COLO668 (cell line): ENCODE measurements around the gene SLC43A3.

Experiments used
- DNase-seq: peaks from one replicate; lab custom pipeline; 2025; ENCODE audit not compliant: unreplicated experiment; lab: John Stamatoyannopoulos, UW

SLC43A3 gene

DNA sequence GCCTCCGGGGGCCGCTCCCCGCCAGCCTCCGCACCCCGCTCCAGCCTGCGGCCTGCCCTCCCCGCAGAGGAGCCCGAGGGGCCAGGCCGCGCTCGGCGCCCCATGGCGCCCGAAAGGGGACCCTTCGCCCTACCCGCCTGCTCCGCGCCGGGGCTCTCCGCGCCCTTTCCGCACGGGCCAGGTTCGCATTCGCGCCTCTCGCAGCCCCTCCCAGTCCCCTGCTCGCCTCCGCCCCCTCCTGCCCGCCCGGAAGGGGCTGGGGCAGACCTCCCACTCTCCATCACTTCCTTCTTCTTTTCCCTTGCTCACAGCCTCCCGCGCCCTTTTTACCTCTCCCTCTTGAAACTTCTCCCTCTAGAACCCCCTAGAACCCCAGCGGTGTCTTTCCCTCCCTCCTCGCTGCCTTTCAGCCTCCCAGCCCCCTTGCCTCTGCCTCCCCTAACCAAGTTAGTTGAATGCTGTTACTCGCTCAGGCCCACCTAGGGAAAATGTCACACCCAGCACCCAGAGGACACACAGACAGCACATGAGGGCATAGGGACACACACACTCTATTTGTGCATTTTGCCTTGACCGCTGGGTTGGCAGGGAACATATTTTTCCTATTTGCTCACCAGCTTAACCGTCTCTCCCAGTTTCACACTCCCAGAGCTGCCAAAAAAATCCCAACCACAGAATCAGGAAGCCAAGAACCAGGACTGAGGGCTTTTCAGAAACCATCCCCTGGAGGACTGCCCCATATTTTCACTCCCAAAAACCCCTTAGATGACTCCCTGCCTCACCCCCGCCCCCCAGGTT, at the start of gene SLC43A3:
SLC43A3 (minus strand) TSS at position 193 of the 798 bp plus-strand sequence. CDS start 949 bp downstream, outside the sequence.
- DNase-seq, result peak; percentile 34

DNA sequence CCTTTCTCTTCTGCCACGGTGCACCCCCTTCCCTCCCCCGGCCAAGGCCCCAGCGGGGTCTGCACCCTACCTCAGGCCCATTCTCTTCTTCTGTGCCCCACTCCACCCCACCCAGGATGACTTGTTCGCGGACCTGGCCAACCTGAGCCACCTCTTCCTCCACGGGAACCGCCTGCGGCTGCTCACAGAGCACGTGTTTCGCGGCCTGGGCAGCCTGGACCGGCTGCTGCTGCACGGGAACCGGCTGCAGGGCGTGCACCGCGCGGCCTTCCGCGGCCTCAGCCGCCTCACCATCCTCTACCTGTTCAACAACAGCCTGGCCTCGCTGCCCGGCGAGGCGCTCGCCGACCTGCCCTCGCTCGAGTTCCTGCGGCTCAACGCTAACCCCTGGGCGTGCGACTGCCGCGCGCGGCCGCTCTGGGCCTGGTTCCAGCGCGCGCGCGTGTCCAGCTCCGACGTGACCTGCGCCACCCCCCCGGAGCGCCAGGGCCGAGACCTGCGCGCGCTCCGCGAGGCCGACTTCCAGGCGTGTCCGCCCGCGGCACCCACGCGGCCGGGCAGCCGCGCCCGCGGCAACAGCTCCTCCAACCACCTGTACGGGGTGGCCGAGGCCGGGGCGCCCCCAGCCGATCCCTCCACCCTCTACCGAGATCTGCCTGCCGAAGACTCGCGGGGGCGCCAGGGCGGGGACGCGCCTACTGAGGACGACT, 49.3 kb upstream of the SLC43A3 start:
- DNase-seq, result no peak

GRCh38 chr11:57475671-57476046, 48.7 kb upstream of the SLC43A3 start:
- DNase-seq, result no peak

- no peak for DNase-seq
These were observed 48.3 kb upstream of the SLC43A3 start for GRCh38 chr11:57475191-57475590.

- DNase-seq, result no peak
These were observed 47.8 kb upstream of the SLC43A3 start for GRCh38 chr11:57474803-57475115.

DNA sequence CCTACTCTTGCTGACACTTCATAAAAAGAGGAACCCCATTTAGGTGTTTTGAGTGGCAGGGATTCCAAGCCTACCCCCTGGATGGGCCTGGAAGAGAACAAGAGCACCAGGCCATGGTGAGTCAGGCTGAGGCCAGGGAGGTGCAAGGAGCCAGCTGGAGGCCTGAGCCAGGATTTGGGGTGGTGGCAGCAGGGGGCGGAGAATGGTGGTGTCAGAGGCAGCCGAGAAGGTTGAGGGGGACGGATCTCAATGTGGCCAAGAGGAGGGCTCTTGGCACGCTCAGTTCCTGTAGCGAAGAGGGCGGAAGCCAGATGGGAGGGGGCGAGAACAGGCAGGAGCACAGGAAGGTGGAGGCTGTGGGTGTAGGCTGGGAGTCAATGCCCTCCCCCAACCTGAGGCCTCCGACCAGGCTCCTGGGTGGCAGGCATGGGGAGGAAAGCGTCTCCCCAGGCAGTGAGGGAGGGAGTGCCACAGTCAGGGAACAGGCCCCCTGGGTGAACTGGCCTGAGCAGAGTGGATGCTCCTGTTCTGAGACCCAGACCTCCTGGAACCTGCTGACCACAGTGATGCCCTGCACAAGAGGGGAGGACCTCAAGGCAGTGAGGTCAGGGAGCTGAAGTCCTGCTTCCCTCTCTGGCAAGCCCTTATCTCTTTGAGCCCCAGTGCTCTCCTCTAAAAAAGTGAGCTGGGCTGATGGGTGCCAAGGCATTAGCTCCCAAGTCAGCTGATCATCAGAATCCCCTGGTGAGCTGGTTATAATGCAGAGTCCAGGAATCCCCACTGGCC, 47.3 kb upstream of the SLC43A3 start:
- no peak for DNase-seq

GRCh38 chr11:57473285-57473841, 46.4 kb upstream of the SLC43A3 start:
- DNase-seq, result no peak

DNA sequence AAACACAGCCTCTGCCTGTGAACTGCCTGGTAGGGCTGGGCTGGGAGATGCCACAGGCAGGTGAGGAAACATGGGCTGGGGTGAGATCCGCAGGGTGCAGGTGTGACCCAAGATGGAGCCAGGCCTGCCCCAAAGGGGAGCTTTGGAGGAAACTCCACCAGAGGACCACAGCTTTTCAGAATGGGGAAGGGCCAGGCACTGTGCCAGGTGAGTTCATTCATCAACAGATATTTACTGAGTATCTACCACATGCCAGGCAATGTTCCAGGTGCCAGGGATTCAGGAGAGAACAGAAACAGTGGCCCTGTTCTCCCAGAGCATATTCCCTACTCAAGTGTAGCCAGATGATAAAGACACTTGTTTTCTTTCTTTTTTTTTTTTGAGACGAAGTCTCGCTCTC, 44.6 kb upstream of the SLC43A3 start:
- DNase-seq, result peak; percentile 73

DNA sequence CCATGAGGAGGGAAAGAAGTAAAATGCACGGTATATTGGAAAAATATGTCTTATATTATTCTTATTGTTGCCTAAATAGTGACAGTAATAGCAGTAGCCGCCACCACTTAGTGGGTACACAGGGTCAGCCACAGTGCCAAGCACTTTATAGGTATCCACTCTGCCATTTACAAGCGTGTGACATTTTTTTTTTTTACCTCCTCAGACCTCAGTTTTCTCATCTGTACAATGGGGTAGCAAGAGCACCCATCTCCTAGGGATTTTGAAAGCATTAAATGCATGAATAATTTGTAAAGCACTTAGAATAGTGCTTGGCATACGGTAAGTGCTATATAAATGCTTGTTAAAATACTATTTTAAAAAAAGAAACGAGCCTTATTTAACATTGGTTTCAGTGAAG, 42.3 kb upstream of the SLC43A3 start:
- no peak for DNase-seq

- DNase-seq, result no peak
These were observed 41.4 kb upstream of the SLC43A3 start for GRCh38 chr11:57468276-57468675.

DNA sequence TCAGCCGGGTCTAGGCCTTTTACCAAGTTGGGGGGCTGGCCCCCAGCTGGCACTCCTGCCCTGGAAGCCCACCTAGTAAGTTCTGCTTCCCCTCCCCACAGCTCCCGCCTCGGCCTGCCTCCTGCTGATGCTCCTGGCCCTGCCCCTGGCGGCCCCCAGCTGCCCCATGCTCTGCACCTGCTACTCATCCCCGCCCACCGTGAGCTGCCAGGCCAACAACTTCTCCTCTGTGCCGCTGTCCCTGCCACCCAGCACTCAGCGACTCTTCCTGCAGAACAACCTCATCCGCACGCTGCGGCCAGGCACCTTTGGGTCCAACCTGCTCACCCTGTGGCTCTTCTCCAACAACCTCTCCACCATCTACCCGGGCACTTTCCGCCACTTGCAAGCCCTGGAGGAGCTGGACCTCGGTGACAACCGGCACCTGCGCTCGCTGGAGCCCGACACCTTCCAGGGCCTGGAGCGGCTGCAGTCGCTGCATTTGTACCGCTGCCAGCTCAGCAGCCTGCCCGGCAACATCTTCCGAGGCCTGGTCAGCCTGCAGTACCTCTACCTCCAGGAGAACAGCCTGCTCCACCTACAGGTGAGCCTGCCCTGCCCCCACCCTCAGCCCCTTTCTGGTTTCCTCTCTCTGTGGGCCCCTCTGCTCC, 40.7 kb upstream of the SLC43A3 start:
- peak; percentile 36 for DNase-seq

- DNase-seq, result no peak
These were observed 39.8 kb upstream of the SLC43A3 start for GRCh38 chr11:57466680-57467079.

DNA sequence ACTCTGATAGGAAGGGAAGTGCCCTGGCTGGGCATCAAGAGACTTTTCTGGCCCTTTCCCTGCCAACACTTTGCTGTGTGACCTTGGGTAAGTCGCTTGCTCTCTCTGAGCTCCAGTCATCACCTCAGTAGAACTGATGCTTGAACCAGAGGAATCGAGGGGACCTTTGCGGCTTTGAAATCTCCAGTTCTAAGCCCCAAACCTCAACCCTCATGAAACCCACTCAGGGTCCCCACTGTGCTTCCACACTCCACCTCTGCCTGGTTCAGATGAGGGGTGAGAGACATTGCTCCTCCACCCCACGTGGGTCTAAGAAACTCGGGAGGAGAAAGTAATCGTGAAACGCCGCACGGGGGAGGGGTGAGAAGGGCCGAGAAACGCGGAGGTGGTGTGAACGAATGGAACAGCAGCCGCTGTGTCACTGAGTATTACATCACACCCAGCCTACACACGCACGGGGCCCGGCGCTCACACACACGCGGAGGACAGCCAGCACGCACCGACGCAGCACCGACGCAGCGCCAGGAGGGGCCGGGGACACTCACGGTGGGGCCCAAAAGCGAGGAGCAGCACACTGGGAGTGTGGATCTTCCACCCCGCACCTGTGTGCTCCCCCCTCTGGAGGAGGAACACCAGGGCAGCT, 37.7 kb upstream of the SLC43A3 start:
- no peak for DNase-seq

DNA sequence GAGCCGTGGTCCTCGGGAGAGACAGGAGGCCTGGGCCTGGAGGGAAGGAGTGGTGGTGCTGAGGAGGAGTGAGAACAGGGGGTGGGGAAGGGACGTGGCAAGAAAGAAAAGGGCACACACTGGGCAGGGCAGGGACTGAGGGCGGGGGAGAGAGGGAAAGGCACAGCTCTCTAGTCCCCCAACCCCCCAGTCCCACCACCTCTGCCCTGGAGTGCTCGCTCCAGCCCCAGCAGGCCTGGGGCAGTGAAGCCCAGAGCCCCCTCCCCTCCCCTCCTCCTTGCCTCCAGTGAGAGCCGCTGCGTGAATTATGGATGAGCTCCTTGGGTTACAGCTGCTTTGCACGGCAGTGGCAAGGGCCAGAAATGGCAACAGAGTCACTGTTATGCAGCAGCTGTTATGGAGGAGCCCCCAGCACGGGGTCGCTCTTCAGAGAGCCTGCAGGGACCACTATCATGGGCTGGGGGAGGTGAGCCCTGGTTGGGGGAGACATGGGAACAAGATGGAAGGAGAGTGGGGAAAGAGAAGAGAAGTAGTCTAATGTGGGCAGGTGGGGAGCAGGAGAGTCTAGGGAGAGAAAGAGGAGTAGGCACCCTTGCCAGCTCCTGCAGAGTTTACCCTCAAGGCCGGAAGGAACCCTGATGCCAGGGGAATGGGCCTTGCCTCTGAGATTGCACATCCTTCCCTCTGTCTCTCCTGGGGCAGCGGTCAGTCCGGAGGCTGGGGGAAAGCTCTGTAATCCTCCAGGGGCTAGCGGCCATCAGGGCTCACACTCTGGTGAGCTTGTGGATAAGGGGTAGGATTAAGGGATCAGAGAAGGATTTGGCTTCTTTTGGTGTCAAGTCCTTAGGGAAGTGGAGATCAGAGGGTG, 37.0 kb upstream of the SLC43A3 start:
- peak; percentile 24 for DNase-seq

DNA sequence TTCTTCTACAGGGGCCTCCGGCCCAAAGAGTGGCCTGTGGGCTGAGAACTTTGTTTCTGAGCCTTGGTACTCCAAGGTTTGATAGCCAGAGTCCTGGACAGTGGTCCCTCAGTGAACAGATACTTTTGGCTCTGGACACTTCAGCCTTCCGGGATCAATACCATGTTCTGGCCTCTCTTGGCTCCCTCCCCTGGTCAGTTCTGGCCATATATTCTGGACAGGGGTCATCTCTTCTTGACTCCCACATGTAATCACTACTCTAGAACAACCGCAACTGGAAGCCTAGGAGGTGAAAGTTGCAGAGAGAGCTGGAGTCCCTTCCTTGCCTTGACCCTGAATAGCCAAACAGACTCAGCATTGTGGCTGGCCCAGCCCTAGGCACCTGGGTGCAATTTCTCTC, 35.7 kb upstream of the SLC43A3 start:
- no peak for DNase-seq

GRCh38 chr11:57461841-57462489, 35.0 kb upstream of the SLC43A3 start:
- no peak for DNase-seq

DNA sequence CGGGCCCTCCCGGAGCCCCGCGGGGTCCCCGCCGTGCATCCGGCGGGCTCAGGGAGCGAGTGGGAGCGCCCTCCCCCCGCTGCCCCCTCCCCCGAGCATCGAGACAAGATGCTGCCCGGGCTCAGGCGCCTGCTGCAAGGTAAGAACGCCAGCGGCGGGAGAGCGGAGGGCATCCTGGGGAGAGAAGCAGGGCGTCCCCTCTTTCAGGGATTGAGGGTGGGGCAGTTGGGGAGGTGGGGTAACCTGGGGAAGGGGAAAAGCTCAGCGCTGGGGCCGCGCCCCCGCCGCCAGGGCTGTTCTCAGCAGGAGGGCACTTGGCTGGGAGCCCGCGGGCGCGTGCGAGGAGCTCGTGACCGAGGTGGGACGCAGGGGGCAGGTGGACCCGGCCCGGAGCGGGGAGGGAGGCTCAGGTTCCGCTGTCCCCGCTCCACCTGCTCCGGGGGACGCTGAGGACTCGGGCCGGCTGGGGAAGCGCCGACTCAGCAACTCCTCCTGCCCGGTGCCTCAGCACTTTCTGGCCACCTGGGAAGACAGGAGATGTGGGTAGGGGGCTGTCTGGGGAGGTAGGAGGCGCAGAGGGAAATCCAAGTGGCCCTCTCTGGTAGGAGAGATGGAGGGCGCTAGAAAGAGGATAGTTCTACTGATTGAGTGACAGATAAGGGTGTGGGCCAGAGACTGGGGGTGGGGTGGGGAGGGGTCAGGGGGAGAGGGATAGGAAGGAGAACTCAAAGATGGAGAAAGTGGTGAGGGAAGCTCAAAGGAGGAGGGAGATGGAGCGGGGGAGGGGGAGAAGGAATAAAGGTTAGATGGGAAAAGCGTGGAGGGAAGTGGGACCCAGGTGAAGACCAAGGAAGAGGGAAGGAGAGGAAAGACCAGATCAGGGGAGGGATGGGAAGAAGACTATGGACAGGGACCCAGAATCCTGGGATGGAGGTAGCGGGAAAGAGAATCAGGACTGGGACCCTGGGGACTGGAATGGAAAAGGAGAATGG, 34.1 kb upstream of the SLC43A3 start:
- DNase-seq, result peak; percentile 80
